ENCODE measurements around the gene KCNK5. TPM values are rescaled to one million over a fixed set of nuclear protein-coding genes. Genes with fewer than 3 reads are reported as not detected.

Gene KCNK5
- total and polyA plus RNA-seq, 9 of the 15 experiments (the other 6 are each of a cell fraction or from before 2014, with no cell fraction given), result 1.5 to 45.8 (median 25.8) TPM

DNA sequence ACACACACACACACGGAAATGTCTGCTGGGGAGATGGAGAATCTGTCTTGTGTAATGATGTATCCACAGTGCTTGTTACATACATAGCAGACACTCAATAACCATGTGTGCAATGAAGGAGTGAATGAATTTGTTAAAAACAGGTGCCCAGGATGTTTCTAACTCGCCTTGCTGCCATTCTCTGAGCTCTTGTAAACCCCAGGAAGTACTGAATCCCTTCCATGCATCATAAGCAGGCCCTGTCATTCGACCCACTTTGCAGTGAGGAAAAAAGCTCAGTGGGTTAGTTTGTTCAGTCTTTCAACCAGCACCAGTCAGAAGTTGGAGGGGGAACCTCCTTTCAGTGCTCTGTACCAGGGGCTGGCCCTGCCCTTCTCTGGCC lies 1.4 kb upstream of the KCNK5 start (continued):
- TF ChIP-seq, protein P1, sequence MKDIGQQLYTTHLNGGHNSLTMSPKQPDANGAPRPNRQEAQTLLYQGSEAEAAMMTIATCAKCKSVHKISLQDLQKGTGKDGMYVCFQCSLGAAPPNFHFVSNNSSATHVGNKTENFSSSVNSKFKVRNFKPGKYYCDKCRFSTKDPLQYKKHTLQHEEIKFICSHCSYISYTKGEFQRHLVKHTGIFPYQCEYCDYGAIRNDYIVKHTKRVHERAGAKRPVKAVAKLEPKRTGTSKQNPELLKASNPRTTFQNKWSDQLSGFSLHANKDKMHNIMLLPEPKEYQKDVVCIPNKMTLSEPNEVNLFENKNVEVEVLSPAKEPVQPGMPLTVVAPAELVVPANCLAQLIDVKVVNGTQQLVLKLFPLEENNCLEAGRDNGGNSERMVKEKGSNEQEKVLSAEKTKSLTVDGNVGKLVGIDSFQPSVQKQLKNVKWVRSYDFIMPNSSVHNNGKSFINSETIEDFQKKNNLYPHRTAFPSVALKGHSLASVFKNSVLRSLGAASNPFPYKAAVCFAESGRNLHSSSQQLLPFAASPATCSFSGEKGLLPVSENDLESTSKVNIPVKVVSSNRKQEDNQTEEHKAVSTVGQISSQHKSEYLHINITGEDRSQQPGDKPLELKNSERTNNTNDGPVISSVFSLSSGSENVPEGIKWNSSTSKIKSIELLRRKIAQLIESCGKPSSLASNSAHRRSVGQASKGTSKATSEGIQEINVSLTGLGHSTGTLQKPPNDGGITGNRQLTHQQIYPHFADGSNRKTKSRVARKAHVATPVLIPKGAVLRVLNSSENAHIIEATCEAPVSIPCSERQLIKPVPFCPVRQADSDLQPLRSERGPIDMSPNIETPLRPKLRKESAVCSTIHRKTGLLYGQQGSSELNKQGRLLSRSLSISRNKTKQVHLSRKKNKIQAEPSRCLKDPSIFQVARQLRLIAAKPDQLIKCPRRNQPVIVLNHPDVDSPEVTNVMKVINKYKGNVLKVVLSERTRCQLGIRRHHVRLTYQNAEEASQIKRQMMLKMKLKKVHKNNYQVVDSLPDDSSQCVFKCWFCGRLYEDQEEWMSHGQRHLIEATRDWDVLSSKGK (CRISPR knock-in tag; IDR thresholded peaks at IDR 0.05), result no peak
- TF ChIP-seq GABPB1 (CRISPR knock-in tag; IDR thresholded peaks at IDR 0.05) (no peak), TCF3 (CRISPR knock-in tag; IDR thresholded peaks at IDR 0.05) (no peak)

DNA sequence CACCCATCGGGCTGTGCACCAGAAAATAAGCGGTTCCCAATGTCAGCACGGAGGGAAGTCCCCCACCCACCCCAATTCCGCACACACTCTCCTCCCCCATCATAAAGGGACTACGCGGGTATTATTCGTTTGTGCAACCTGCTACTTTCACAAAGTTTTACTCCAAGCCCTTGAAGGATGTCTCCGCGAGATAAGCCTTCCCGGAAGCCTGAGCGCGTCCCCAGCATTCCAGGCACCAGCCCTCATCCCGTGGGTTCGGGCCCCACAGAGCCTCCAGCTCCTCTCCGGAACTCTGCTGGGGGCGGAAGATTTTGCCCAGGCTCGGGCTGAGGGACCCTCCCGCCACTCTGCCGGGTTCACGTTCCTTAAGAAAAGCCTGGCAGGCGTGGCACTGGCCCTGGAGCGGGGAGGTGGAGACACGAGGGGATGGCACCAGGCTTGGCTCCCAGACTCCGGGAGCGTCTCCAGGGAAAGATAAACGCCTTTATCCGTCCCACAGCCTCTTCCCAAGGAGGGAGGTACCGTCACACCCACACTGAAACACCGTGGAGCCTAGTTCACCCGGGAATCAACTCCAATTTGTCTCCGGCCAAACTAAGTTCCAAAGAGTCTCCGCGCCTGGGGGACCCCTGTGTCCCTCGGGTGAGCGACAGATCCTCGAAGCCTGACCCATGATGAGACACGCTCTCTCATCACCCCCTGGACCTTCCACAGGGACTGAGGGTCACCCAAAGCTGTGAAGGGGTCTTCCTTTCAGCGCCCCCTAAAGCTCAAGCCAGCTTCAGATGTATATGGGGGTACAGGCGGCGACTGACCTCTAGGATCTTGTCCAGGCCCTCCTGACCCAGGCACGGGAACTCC lies 934 bp downstream of the KCNK5 start:
- CTCF ChIA-PET (ENCODE audit: low intra/inter-chr PET ratio), result interaction anchor here (1.4 kb wide), 1 partner anchor 75 kb away, joined by 6 read pairs; no protein-coding TSS in a partner anchor
- peaks cover 5% of the 10 kb centered on the region; the same call in 1 of the 2 replicates for H4K20me1 ChIP-seq (replicated peaks; ENCODE audit: control insufficient read depth, insufficient read depth, low read length)
- DNase-seq (ENCODE audit: extremely low read depth in 1 of 4, low spot score in 3 of 4) (peak in 2 of 4 experiments; percentile 64 to 77), ATAC-seq (peak; percentile 6), FAIRE-seq (no peak)
- peaks cover 32% of the 10 kb centered on the region for H3K36me3 ChIP-seq (ENCODE audit: control insufficient read depth, insufficient read depth, low read length)
- BruUV-seq (replicated peaks), result no TSS peak
- H3K4me1 ChIP-seq (replicated peaks in 1 of 2; ENCODE audit: control insufficient read depth in 2 of 2, insufficient read depth in 2 of 2, low read length in 2 of 2), result peaks cover 39% of the 10 kb centered on the region in 2 experiments
- no peaks in the 10 kb centered on the region for H3K9me3 ChIP-seq (replicated peaks; ENCODE audit: control insufficient read depth, insufficient read depth, low read depth, low read length)
- peak overlapping the region; percentile 73 for H3K4me3 ChIP-seq
- in situ Hi-C loops (cut with MboI), result no loop called here
- H3K4me2 ChIP-seq (ENCODE audit: insufficient read depth, low read length), result peak overlapping the region; percentile 91
- H3K9ac ChIP-seq (ENCODE audit: insufficient read depth in 1 of 2, low read depth in 2 of 2, low read length in 2 of 2), result peak overlapping the region; percentile 82 to 96
- WGBS (ENCODE audit: insufficient coverage, low coverage, missing lambda C conversion rate), result under 1% methylated on average over 41 of the region's 41 CpGs
- intact Hi-C loops (cut with micrococcal nuclease), result loop anchor here (2.0 to 10.0 kb wide), 3 partner anchors 61 to 114 kb away; partner anchors contain the start of gene SAYSD1
- H3K79me2 ChIP-seq (ENCODE audit: control insufficient read depth, insufficient read depth, low read length), result peaks cover 59% of the 10 kb centered on the region
- H3K9me1 ChIP-seq (ENCODE audit: control insufficient read depth, insufficient read depth, low read length), result no peaks in the 10 kb centered on the region
- peak overlapping the region; percentile 92 for H3K27ac ChIP-seq (ENCODE audit: extremely low read depth, low read depth, low read length)
- POLR2A ChIA-PET, result interaction anchor here (0.5 to 4.3 kb wide), 16 partner anchors 10 to 1897 kb away, joined by 3 to 33 read pairs (median 4); partner anchors contain the start of gene SAYSD1
- peak overlapping the region; percentile 92 for H2AFZ ChIP-seq (ENCODE audit: low read depth, low read length)
- no peaks in the 10 kb centered on the region for H3K27me3 ChIP-seq (ENCODE audit: control insufficient read depth in 2 of 2, insufficient read depth in 2 of 2, low read length in 2 of 2)
- TF ChIP-seq ZNF12 (CRISPR knock-in tag; IDR thresholded peaks at IDR 0.05), result peak; percentile 9; the same call in 1 of the 2 replicates
- peak; percentile 39; the same call in 1 of the 2 replicates for TF ChIP-seq TCF3 (CRISPR knock-in tag; IDR thresholded peaks at IDR 0.05)
- TF ChIP-seq ELF1 (tag; IDR thresholded peaks at IDR 0.05), result peak; percentile 68; the same call in 1 of the 2 replicates
- TF ChIP-seq HMBOX1 (IDR thresholded peaks at IDR 0.05), result 0 out of 2 replicates have a peak, but pooled peaks have one; percentile 8
- TF ChIP-seq HDAC8 (tag; IDR thresholded peaks at IDR 0.05), result no peak
- TF ChIP-seq KAT2B (IDR thresholded peaks at IDR 0.05; ENCODE audit: low read depth, low read length), result no peak
- TF ChIP-seq RAD21 (CRISPR knock-in tag; conservative IDR thresholded peaks at IDR 0.05 in 1 of 2, IDR thresholded peaks at IDR 0.05 in 1 of 2), result peak in 1 of 2 experiments; percentile 19; a peak in 1 of 4 replicates
- TF ChIP-seq MYC (IDR thresholded peaks at IDR 0.05; ENCODE audit: low read depth, low read length), result peak; percentile 51; the same call in 1 of the 2 replicates
- no peak for TF ChIP-seq MYC (CRISPR knock-in tag; IDR thresholded peaks at IDR 0.05; ENCODE audit: borderline replicate concordance, low read depth)
- TF ChIP-seq JUND (IDR thresholded peaks at IDR 0.05; ENCODE audit: borderline replicate concordance, low read depth, low read length), result peak; percentile 47; the same call in 1 of the 2 replicates
- peak; percentile 15; the same call in 1 of the 3 replicates for TF ChIP-seq JUND (tag; IDR thresholded peaks at IDR 0.05; ENCODE audit: borderline replicate concordance, low read depth, low read length)
